ENCODE results near the gene HPCAL1.

The HPCAL1 gene

GRCh38 chr2:10269711-10270610 is 32.7 kb upstream of the HPCAL1 start:
- no peak for DNase-seq (ENCODE audit: low read depth)

GRCh38 chr2:10271509-10271908 is 31.2 kb upstream of the HPCAL1 start:
- no peak for DNase-seq (ENCODE audit: low read depth)

DNA sequence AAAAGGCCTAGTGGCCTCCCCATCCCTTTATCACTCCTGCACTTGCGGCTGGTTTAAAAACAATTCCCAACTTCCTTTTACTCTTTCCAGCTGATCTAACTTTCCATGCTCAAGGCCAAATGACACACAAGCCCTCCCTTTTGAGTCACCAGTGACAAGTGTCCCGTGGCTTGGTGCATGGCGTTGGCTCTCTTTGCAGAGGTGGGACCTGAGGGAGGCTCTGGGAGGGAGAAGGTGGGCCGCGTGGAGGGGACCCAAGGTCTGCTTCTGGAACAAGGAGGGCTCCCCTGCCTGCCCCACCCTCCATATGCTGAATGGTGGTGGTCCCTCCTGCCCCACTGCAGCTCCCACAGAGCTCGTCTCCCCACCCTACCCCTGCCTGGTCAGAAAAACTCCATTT is 30.8 kb upstream of the HPCAL1 start:
- DNase-seq (ENCODE audit: low read depth), result no peak

- no peak for DNase-seq (ENCODE audit: low read depth)
Measured at GRCh38 chr2:10272464-10272863, 30.2 kb upstream of the HPCAL1 start.

GRCh38 chr2:10273215-10274175 is 29.2 kb upstream of the HPCAL1 start:
- no peak for DNase-seq (ENCODE audit: low read depth)

- DNase-seq (ENCODE audit: low read depth), result no peak
Measured at GRCh38 chr2:10274376-10274775, 28.3 kb upstream of the HPCAL1 start.

GRCh38 chr2:10274983-10275802 is 27.5 kb upstream of the HPCAL1 start:
- DNase-seq (ENCODE audit: low read depth), result no peak

GRCh38 chr2:10276481-10277292 is 26.0 kb upstream of the HPCAL1 start:
- no peak for DNase-seq (ENCODE audit: low read depth)

DNA sequence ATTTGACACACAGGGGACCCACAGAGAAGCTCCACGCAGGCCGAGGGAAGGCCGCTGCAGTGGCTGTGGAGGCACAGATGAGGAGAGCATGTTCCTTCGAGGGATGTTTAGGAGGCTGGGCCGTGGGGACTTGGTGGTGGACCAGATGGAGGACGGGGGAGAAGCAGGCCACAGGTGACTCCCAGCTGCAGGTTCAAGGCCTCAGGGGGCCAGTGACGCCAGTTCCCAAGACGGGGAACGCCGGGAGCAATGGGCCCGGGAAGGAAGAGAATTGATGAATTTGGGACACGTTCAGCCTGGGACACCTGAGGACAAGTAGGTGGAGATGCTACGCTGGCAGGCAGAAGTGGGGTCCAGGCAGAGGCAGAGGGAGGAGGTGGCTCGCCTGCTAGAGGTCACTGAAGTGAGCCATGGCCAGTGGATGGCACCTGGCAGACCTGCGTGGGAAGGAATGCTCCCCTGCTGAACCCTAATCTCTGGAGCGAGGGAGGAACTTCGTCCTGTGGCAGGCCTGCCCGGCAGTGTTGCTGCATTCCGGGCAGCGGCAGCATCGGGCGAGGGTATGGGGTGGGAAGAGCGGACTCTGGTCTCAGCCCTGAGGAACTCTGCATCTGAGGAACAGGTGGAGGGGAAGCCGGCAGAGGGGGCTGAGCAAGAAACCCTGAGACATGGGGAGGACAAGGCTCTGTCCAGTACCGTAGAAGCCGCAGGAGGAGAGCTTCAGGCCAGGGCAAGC is 25.2 kb upstream of the HPCAL1 start:
- DNase-seq (ENCODE audit: low read depth), result no peak

GRCh38 chr2:10278029-10278762 is 24.5 kb upstream of the HPCAL1 start:
- peak; percentile 26 for DNase-seq (ENCODE audit: low read depth)

GRCh38 chr2:10278763-10279471 is 23.8 kb upstream of the HPCAL1 start:
- DNase-seq (ENCODE audit: low read depth), result no peak

DNA sequence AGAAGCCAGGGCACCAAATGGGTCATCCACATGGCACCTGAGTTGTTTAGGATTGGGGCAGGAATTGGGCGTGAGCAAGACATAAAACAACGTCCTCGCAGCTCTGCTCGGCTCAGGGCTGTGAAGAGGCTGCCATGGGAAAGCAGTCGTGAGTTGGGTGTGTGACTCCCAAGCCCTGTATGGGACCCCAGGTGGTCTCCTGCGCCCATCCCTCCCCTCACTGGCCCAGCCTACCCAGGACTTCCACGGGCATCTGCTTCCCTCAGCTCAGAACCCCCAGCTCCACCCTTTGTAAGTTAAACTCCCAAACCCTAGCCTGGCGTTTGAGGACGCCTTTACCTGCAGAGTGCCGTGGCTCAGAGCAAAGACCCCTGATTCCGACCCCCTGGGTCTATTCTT is 23.2 kb upstream of the HPCAL1 start:
- DNase-seq (ENCODE audit: low read depth), result no peak

DNA sequence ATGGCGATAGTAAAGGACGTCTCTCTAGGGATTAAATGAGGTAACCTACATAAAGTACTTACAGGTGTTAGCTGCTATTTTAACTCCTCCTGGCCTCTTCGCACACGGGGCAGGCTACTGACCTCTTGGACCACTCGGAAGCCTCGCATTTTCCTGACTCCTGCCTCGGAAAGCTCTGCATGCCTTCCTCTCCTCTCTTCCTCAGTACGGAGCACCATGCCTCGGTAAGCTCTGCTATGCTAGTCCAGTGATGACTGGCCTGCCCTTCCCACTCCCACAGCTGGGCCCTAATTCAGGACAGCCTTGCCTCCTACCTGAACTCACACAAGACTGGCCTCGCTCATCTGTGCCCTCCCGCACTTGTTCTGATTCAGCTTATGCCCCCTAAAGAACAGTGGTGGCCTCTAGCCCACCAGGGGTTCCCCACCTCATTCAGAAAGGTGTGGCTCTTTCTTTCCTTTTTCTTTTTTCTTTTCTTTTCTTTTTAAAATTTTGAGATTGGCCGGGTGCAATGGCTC is 22.7 kb upstream of the HPCAL1 start:
- DNase-seq (ENCODE audit: low read depth), result no peak

DNA sequence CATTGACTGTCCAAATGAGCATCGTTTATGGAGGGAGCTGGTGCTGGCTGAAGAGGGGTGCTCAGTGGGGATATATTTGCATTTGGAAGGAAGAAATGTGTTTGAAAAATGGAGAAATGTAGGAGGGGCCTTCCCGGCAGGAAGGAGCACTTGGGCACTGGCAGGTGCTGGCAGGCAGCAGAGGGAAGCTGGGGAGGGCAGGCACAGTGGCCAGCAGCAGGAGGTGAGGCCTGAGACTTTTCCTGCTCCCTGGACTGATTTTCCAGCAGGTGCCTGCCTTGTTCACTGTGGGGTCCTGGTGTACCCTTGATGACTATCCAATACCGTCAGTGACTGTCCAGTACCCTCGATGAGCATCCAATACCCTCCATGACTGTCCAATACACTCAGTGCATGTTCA is 20.8 kb upstream of the HPCAL1 start:
- DNase-seq (ENCODE audit: low read depth), result no peak

DNA sequence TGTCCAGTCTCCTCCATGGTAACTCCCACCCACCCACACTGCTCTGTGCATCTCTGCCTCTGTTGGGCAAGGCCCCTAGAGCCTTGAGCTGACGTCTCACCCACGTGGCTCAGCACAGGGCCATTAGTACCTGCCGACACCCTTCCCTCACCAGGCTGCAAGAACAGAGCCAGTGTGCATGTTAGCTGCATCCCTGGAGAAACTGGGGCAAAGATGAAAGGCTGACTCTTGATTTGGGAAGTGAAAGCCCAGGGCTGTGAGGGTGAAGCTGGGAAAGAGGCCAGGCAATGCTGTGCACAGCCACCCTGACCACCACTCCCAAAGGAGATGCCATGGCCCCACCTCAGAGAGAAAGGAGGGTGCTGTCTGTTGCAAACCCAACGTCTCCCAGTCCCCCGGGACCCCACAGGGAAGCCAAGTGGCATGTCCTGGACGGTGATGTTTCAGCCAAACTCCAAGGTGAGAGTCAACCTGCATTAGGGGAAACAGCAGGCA is 20.0 kb upstream of the HPCAL1 start:
- no peak for DNase-seq (ENCODE audit: low read depth)

DNA sequence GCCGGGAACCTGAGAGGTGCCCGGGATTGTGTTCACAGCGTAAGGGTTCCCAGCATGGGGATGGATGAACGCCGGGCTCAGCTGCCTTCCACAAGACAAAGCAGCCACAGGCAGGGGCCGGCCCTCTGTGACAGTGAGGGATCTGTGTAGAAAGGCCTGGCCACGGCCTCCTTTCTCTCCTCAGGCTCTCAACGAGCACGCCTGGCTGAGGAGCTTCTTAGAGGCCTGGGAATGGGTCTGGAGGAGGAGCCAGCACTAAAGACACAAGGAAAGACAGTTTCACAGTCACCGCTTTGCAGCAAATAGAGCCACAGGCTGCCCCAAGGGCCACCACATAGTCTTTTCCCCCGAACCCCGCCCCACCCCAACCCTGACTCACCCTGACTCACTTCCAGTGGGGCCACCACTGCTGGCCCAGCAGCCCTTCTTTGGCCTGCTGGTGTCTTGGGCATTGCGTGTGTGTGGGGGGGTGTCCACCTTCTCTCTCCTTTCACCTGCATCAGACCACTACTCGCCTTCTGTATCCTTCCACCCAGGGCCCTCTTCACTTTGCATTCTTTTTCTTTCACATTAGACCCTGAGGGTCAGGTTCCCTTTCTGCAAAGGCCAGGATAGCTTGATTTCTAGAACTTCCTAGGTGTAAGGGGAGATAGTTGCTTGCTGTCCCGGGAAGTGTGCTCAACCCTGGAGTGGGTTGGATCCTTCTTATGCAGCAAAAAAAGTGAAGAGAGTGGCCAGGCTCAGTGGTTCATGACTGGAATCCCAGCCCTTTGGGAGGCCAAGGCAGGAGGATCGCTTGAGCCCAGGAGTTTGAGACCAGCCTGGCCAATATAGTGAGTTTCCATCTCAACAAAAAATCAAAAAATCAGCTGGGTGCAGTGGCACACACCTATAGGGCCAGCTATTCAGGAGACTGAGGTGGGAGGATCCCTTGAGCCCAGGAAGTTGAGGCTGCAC is 19.3 kb upstream of the HPCAL1 start:
- peak; percentile 62 for DNase-seq (ENCODE audit: low read depth)

GRCh38 chr2:10284108-10284870 is 18.4 kb upstream of the HPCAL1 start:
- DNase-seq (ENCODE audit: low read depth), result no peak
